Esophagus muscularis mucosa (tissue), 4 donors: ENCODE measurements around the gene ATP5F1C. TPM values are rescaled to one million over a fixed set of nuclear protein-coding genes. Genes with fewer than 3 reads are reported as not detected.

Experiments used
- DNase-seq: peaks from one replicate; pipeline ENCODE4 v3.0.0-alpha.2; 2017; ENCODE audit errors: extremely low spot score
- H3K27ac ChIP-seq, 4 donors: fragments of 200-600 bp; sonication (generic); replicated peaks in 1 of 4; 1 replicate in 3 of 4; 2 replicates in 1 of 4; pipeline ENCODE4 v1.5.1; 2016 to 2019; ENCODE audit warnings: mild to moderate bottlenecking in 1 of 4
- H3K27me3 ChIP-seq, 4 donors: fragments of 200-600 bp; sonication (generic); one replicate each; pipeline versions ENCODE4 v1.5.1 to v1.6.0; 2016 to 2019
- H3K36me3 ChIP-seq, 4 donors: fragments of 200-600 bp; sonication (generic); one replicate each; pipeline ENCODE4 v1.5.1; 2016 to 2019
- H3K4me1 ChIP-seq, 4 donors: fragments of 200-600 bp; sonication (generic); one replicate each; pipeline ENCODE4 v1.5.1; 2016 to 2019
- H3K4me3 ChIP-seq, 4 donors: fragments of 200-600 bp; sonication (generic); 1 replicate in 2 of 4; 2 replicates in 2 of 4; pipeline ENCODE4 v1.5.1; 2016 to 2019; ENCODE audit warnings: mild to moderate bottlenecking in 4 of 4, moderate library complexity in 1 of 4
- H3K9me3 ChIP-seq, 4 donors: fragments of 200-600 bp; sonication (generic); 1 replicate in 3 of 4; 2 replicates in 1 of 4; pipeline ENCODE4 v1.5.1; 2016 to 2019
- EP300 ChIP-seq: sonication (generic); formaldehyde crosslinking; IDR thresholded peaks from one replicate; pipeline ENCODE4 v1.6.1; 2017; ENCODE audit warnings: antibody characterized with exemption
- POLR2A ChIP-seq: fragments of 450-650 bp; IDR thresholded peaks from one replicate; pipeline ENCODE4 v1.6.1; 2017; ENCODE audit warnings: antibody characterized with exemption, moderate library complexity, mild to moderate bottlenecking, low read depth
- POLR2AphosphoS5 ChIP-seq, 2 donors: sonication (generic); formaldehyde crosslinking; IDR thresholded peaks; one replicate each; pipeline ENCODE4 v1.6.1; 2017; ENCODE audit warnings: antibody characterized with exemption in 2 of 2
- WGBS: methylation state at CpG from one replicate; pipeline ENCODE4 v1.1.5; 2018; 5-methylcytosine and 5-hydroxymethylcytosine counted together
- intact Hi-C: fragments of 100-400 bp; cut with DNase I; formaldehyde crosslinking; loops from one replicate; pipeline ENCODE4 v1.15.1; 2023
- total RNA-seq, 4 donors: library from RNA; depleted of rRNA; stranded (reverse); fragments of >200 nt; gene quantifications; one replicate each; pipeline versions ENCODE4 v1.1.0 to v1.2.1, GENCODE V29; 2016
- TF ChIP-seq, protein P1 (sequence below), 3 experiments: fragments of 200-600 bp in 2 of 3; fragments of 450-650 bp in 1 of 3; sonication (generic) in 2 of 3; IDR thresholded peaks; one replicate each; pipeline ENCODE4 v1.5.1; 2017 to 2019; ENCODE audit warnings: antibody characterized with exemption in 3 of 3, mild to moderate bottlenecking in 2 of 3, moderate library complexity in 1 of 3

Gene ATP5F1C
- total RNA-seq, 4 donors from 2014 or later, result 220 to 321 (median 258) TPM

DNA sequence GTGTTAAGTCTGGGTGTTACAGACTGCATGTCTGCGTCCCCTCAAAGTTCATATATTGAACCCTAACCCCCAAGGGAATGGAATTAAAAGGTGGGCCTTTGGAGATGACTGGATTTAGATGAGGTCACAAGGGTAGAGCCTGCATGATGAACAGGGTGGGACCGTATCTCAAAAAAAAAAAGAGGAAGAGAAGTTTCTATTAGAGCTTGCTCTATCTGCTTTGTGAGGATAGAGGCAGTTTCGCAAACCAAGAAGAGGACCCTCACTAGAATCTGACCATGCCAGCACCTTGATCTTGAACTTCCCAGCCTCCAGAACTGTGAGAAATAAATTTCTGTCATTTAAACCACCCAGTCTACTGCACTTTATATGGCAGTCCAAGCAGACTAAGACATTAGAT is 1.5 kb upstream of the ATP5F1C start:
- H3K4me3 ChIP-seq, result peak overlapping the region in 3 of 4 donors; percentile 85 to 97 (median 94)
- WGBS, result 75% methylated on average over 3 of the region's 3 CpGs
- DNase-seq, result no peak

DNA sequence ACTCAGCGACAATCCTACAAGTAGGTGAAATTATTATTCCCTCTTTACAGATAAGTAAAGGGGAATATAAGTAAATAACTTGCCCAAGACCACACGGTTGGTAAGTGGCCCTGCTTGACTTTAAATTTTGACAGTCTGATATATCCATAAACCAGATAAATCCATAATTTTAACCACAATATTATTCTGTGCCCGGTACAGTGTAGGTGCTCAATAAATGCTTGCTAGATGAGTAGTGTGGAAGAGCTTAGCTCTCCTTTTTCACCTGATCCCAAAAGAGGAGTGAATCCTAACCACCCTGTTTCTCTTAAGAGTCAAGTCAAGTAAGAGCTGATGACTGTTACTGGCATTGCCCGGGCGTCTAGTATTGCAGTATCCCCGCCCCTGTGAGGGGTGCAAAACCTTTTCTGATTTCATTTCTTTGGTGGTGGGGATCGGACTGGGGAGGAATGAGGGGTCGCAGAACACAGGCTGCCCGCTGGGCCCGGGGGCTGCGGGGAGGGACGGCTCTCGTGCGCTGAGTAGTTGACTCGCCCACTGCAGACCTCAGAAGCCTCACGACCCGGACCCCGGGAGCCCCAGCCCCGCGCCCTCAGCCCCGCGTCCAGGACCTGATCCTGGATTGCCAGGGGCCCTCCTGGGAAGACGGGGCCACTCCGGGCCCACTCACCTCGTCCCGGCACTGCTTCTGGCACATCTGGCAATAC is 674 bp upstream of the ATP5F1C start:
- DNase-seq, result no peak
- WGBS, result 6% methylated on average over 7 of the region's 26 CpGs
- TF ChIP-seq POLR2AphosphoS5 (IDR thresholded peaks at IDR 0.05) (no peak), POLR2A (no peak), EP300 (no peak)
- TF ChIP-seq, protein P1, sequence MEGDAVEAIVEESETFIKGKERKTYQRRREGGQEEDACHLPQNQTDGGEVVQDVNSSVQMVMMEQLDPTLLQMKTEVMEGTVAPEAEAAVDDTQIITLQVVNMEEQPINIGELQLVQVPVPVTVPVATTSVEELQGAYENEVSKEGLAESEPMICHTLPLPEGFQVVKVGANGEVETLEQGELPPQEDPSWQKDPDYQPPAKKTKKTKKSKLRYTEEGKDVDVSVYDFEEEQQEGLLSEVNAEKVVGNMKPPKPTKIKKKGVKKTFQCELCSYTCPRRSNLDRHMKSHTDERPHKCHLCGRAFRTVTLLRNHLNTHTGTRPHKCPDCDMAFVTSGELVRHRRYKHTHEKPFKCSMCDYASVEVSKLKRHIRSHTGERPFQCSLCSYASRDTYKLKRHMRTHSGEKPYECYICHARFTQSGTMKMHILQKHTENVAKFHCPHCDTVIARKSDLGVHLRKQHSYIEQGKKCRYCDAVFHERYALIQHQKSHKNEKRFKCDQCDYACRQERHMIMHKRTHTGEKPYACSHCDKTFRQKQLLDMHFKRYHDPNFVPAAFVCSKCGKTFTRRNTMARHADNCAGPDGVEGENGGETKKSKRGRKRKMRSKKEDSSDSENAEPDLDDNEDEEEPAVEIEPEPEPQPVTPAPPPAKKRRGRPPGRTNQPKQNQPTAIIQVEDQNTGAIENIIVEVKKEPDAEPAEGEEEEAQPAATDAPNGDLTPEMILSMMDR (IDR thresholded peaks at IDR 0.05), result no peak
- no peaks in the 10 kb centered on the region for H3K9me3 ChIP-seq
- H3K27ac ChIP-seq, result peak overlapping the region; percentile 78 to 90 (median 88)
- no peaks in the 10 kb centered on the region for H3K27me3 ChIP-seq
- H3K4me1 ChIP-seq, result peaks cover 43 to 69% (median 64%) of the 10 kb centered on the region in 4 donors
- H3K36me3 ChIP-seq, result peaks cover 0 to 6% (median 2%) of the 10 kb centered on the region in 4 donors
- H3K4me3 ChIP-seq, result peak overlapping the region; percentile 85 to 97 (median 94)
- intact Hi-C loops, result no loop called here

More for the DNA sequence above, 1.5 kb upstream of the ATP5F1C start:
- intact Hi-C loops, result no loop called here
- TF ChIP-seq POLR2AphosphoS5 (IDR thresholded peaks at IDR 0.05) (no peak), EP300 (no peak), POLR2A (no peak)
- TF ChIP-seq, protein P1 (IDR thresholded peaks at IDR 0.05), result no peak
- Histone ChIP-seq H3K4me1 (peaks cover 39 to 60% (median 57%) of the 10 kb centered on the region in 4 donors), H3K27me3 (no peaks in the 10 kb centered on the region), H3K9me3 (no peaks in the 10 kb centered on the region), H3K36me3 (peaks cover 0 to 12% (median 4%) of the 10 kb centered on the region in 4 donors), H3K27ac (no peak overlapping the region)

DNA sequence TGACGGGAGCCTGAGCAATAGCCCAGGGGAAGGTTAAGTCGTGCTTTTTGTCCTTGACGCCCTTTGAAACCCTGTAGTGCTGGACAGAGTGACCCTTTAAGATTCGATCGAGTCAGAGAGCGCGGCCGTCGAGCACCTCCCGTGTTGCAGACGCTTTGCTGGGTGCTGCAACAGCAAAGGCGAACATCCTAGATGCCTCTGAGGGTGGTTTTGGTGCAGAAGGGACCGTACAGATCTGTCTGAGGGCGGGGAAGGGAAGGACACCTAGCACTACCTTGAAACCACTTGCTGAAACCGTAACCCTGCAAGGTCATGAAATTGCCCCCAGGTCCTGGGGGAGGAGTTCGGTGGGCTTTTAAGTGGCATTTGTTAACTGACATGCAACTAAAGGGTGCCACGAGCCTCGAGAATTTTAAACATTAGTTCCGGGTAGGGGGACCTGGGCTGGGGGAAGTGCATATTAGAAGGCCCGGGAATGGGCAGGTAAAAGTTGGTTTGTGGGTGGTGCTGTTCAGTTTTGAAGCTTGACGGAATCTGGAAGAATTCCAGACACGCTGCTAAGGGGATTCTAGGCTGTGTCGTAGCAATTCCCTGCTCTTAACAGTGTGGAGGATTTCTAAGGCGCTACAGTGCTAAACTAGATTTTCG is 786 bp downstream of the ATP5F1C start:
- WGBS, result 4% methylated on average over 14 of the region's 25 CpGs
- Histone ChIP-seq H3K4me1 (peaks cover 54 to 83% (median 77%) of the 10 kb centered on the region in 4 donors), H3K27me3 (no peaks in the 10 kb centered on the region), H3K9me3 (no peaks in the 10 kb centered on the region), H3K27ac (peak overlapping the region; percentile 87 to 90 (median 88)), H3K36me3 (peaks cover 0 to 8% (median 2%) of the 10 kb centered on the region in 4 donors), H3K4me3 (peak overlapping the region; percentile 85 to 97 (median 94))
- TF ChIP-seq POLR2AphosphoS5 (IDR thresholded peaks at IDR 0.05) (no peak), POLR2A (no peak), EP300 (no peak)
- TF ChIP-seq, protein P1 (IDR thresholded peaks at IDR 0.05), result no peak
- no peak for DNase-seq
- intact Hi-C loops, result loop anchor here (2.0 kb wide), 1 partner anchor 30 kb away; the partner anchor contains the start of gene TAF3

DNA sequence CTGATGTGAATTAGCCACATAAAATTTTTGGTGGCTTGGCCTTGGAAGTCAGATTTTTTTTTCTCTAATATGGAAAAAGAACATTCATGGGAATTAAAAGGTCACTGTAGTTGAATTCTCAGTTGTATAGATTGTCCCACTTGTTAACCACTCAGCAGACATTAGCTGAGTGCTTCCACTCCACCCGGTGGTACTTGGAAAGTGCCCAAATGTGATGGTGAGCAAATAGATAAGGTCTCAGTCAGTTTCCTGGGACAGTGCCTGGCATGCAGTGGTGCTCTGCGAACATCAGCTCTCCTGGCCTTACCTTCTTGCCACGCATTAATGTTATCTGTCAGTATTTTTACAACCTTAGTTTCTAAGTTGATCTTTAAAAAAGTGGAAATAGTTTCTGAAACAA is 1.4 kb downstream of the ATP5F1C start:
- 32% methylated on average over 3 of the region's 3 CpGs for WGBS
- peaks cover 54 to 90% (median 81%) of the 10 kb centered on the region in 4 donors for H3K4me1 ChIP-seq

More for the DNA sequence above, 1.4 kb downstream of the ATP5F1C start:
- no peak for DNase-seq
- no peaks in the 10 kb centered on the region for H3K27me3 ChIP-seq
- H3K4me3 ChIP-seq, result peak overlapping the region; percentile 85 to 97 (median 94)
- H3K9me3 ChIP-seq, result no peaks in the 10 kb centered on the region
- peaks cover 0 to 8% (median under 1%) of the 10 kb centered on the region in 4 donors for H3K36me3 ChIP-seq
- intact Hi-C loops, result loop anchor here (2.0 kb wide), 1 partner anchor 29 kb away; the partner anchor contains the start of gene TAF3
- H3K27ac ChIP-seq, result peak overlapping the region in 3 of 4 donors; percentile 87 to 90 (median 88)
- no peak for TF ChIP-seq POLR2A
- no peak for TF ChIP-seq POLR2AphosphoS5 (IDR thresholded peaks at IDR 0.05)
- TF ChIP-seq, protein P1 (IDR thresholded peaks at IDR 0.05), result no peak
- no peak for TF ChIP-seq EP300
